ENCODE results near the gene HSD11B2.

Gene HSD11B2

GRCh38 chr16:67480833-67481560 is 50.1 kb downstream of the HSD11B2 start, which contains the start of gene ATP6V0D1 (continued):
- TF ChIP-seq ZNF302 (tag by site-specific recombination; IDR thresholded peaks at IDR 0.05; ENCODE audit: low read depth) (no peak), SCRT2 (tag by site-specific recombination; IDR thresholded peaks at IDR 0.05) (peak; percentile 27; the same call in 1 of the 2 replicates), ZNF629 (tag by site-specific recombination; IDR thresholded peaks at IDR 0.05) (peak; percentile 63), ZNF701 (tag by site-specific recombination; IDR thresholded peaks at IDR 0.05) (no peak), ZNF626 (tag by site-specific recombination; IDR thresholded peaks at IDR 0.05) (no peak), BCL6B (tag by site-specific recombination; IDR thresholded peaks at IDR 0.05) (no peak), ZNF600 (tag by site-specific recombination; IDR thresholded peaks at IDR 0.05) (no peak), ZFP3 (tag by site-specific recombination; IDR thresholded peaks at IDR 0.05; ENCODE audit: low read depth) (no peak), ZNF2 (tag by site-specific recombination; IDR thresholded peaks at IDR 0.05) (no peak), ZNF513 (tag by site-specific recombination; IDR thresholded peaks at IDR 0.05) (no peak), ZNF660 (tag by site-specific recombination; IDR thresholded peaks at IDR 0.05) (no peak), ZNF324 (tag by site-specific recombination; IDR thresholded peaks at IDR 0.05) (no peak), ZXDB (tag by site-specific recombination; IDR thresholded peaks at IDR 0.05) (peak; percentile 82), ZNF311 (tag by site-specific recombination; IDR thresholded peaks at IDR 0.05; ENCODE audit: borderline replicate concordance) (no peak), KLF8 (tag by site-specific recombination; IDR thresholded peaks at IDR 0.05) (peak; percentile 56; the same call in 1 of the 2 replicates), ZNF704 (tag by site-specific recombination; IDR thresholded peaks at IDR 0.05) (peak; percentile 100), ZIC2 (tag by site-specific recombination; IDR thresholded peaks at IDR 0.05) (peak; percentile 60; the same call in 1 of the 2 replicates), SP3 (tag by site-specific recombination; IDR thresholded peaks at IDR 0.05) (peak; percentile 87), ZNF777 (tag by site-specific recombination; IDR thresholded peaks at IDR 0.05; ENCODE audit: borderline replicate concordance) (no peak), KLF7 (tag by site-specific recombination; IDR thresholded peaks at IDR 0.05; ENCODE audit: borderline replicate concordance) (no peak), ZNF138 (tag by site-specific recombination; IDR thresholded peaks at IDR 0.05; ENCODE audit: borderline replicate concordance) (no peak), ATF2 (tag by site-specific recombination; IDR thresholded peaks at IDR 0.05; ENCODE audit: low read depth) (no peak), ZNF398 (tag by site-specific recombination; IDR thresholded peaks at IDR 0.05) (no peak), SETDB1 (IDR thresholded peaks at IDR 0.05; ENCODE audit: insufficient read length, low read length) (no peak), ZNF426 (tag by site-specific recombination; IDR thresholded peaks at IDR 0.05) (no peak), ZNF24 (tag by site-specific recombination; IDR thresholded peaks at IDR 0.05) (peak; percentile 93), TRIM28 (IDR thresholded peaks at IDR 0.05; ENCODE audit: borderline replicate concordance, low read length) (no peak), ZNF19 (tag by site-specific recombination; IDR thresholded peaks at IDR 0.05; ENCODE audit: low read depth) (no peak), ZSCAN4 (tag by site-specific recombination; IDR thresholded peaks at IDR 0.05) (no peak), SP7 (tag by site-specific recombination; IDR thresholded peaks at IDR 0.05) (peak; percentile 79), KLF1 (tag by site-specific recombination; IDR thresholded peaks at IDR 0.05) (no peak), YY1 (tag by site-specific recombination; IDR thresholded peaks at IDR 0.05) (no peak), ZBTB7A (tag by site-specific recombination; IDR thresholded peaks at IDR 0.05; ENCODE audit: low read depth) (no peak), ZNF785 (tag by site-specific recombination; IDR thresholded peaks at IDR 0.05) (no peak)

All from HEK293 (cell line).